HG03045 (cell line): ENCODE measurements around the gene MCM10.

ENCODE experiments used
- ATAC-seq: cut with Tn5 transposase; IDR thresholded peaks from one replicate; pipeline ENCODE4 v1.9.1; 2021; ENCODE audit warnings: mild to moderate bottlenecking, moderate library complexity; ENCODE audit not compliant: unreplicated experiment

MCM10 gene

DNA sequence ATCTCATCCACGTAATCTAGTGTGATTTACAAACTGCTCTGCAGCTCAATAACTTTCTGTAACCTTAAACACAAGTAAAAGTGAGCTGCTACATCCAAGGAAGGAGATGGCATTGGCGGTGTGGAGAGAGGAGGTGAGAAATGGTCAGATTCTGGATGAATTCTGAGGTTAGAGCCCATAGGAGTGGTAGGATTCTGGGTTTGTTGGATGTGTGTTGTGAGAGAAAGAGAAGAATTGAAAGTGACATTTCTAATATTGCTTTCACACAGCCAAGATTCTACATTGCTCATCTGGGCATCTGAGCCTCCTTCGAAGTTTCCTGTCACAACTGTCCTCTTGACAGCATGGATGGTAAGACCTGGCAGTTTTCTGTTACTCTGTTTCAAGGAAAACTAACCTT is 2.5 kb downstream of the MCM10 start:
- no peak for ATAC-seq

GRCh38 chr10:13165177-13165576 is 3.8 kb downstream of the MCM10 start:
- no peak for ATAC-seq

DNA sequence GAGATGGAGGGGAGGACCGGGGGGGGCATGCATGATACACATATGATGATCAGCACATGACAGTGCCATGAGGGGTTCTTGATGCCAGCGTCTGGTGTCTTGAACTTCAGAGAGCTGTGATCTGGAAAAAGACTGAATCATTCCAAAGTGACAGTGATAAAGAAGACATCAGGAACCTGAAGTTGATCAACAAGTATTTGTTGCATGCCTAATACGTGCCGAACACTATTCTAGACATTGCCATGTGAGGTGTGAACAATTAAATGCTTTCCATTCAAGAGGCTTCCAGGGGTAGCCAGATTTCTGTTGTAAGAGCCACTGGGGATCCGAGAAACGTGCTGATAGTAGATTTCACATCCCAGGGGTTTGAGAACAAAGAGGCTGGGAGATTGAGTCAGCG is 6.2 kb downstream of the MCM10 start:
- ATAC-seq = no peak

DNA sequence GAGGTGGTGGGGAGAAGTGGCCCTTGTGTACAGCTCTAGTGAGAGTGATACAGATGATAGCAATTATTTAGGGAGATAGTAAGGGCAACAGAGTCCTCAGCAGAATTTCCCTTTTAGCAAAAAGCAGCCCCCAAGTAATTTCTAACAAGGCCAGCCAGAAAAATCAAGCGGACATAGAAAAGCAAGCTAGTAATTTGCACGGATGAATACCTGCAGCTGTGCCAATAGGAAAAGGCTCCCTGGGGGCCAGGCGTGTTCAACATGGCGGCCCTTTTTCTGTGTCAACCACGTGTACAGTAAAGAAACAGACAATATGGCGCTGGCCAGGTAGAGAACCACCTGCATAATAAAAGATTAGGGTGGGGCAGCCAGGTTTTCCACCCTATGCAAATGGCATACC is 7.4 kb downstream of the MCM10 start:
- no peak for ATAC-seq

- ATAC-seq = no peak
Observed at GRCh38 chr10:13173616-13174015, 12.3 kb downstream of the MCM10 start.

DNA sequence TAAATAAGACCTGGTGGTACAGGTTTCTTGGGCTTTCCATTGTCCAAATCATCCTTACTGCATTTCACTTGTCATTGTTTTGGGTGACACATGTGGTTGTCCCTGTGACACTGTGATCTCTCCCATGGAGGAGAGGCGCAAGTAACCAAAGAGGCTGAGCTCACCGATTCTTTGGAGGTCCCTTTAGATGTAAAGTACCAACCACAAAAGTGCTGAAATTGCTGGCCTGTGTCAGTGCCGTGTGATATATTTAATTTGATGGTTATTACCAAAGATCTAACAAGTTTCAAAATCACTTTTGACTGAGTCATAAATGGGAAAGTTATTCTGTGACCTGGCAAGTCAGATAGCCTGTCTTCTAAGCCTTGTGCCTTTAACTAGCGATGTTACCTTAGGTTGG is 19.4 kb downstream of the MCM10 start:
- ATAC-seq = no peak

GRCh38 chr10:13182424-13182823 is 21.1 kb downstream of the MCM10 start:
- ATAC-seq = no peak

- ATAC-seq = no peak
Observed at GRCh38 chr10:13183625-13184024, 22.3 kb downstream of the MCM10 start.

DNA sequence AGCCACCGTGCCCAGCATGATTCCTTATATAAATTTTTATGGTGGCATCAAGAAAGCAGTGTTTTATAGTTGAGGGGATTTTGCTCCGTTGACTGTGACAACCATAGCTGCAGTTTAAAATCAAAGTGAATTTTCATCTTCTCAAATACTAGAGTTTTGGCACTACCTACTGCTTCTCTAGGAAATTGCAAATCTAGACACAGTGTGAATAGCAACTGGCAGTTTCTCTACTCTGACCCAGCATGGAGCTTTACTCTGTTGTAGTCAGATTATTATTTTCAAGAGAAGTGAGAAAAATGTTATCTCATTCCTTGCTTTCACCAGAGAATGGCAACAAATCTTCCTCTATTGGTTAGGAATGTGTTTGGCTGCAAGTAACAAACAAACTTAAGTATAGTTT is 22.9 kb downstream of the MCM10 start:
- no peak for ATAC-seq

- no peak for ATAC-seq
Observed at GRCh38 chr10:13184730-13185514, 23.6 kb downstream of the MCM10 start.

GRCh38 chr10:13187135-13187534 is 25.8 kb downstream of the MCM10 start:
- ATAC-seq = no peak

GRCh38 chr10:13188593-13188992 is 27.2 kb downstream of the MCM10 start:
- no peak for ATAC-seq

- no peak for ATAC-seq
Observed at GRCh38 chr10:13189961-13190360, 28.6 kb downstream of the MCM10 start.

DNA sequence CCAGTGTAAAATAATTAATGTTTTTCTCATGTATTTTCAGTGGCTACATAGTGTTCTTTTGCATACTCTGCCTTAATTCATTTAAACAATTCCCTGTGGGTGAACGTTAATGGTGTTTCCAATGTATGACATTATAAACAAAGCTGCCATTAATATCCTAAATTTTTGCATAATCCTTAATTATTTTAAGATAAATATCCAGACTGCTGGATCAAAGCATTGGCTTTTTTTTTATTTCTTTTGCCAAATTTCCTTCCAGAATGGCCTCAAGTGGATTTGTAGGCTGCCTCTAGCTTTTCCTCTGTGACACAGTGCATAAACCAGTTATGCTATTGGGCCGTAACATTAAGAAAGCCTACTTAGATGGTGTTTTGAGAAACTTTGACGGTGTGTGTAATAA is 29.5 kb downstream of the MCM10 start:
- no peak for ATAC-seq

GRCh38 chr10:13191362-13191761 is 30.0 kb downstream of the MCM10 start:
- no peak for ATAC-seq

- no peak for ATAC-seq
Observed at GRCh38 chr10:13193637-13194036, 32.3 kb downstream of the MCM10 start.

DNA sequence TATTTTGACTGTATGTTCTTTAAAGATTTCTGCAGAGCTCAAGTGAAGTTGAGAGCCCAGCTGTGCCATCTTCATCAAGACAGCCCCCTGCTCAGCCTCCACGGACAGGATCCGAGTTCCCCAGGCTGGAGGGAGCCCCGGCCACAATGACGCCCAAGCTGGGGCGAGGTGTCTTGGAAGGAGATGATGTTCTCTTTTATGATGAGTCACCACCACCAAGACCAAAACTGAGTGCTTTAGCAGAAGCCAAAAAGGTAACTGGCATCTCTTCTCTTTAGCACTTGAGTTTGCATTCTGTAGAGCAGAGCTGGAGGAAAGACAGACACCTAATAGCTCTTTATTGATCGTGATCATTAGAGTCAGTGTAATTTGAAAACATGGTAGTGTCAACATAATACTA is 33.7 kb downstream of the MCM10 start:
- ATAC-seq = no peak

- no peak for ATAC-seq
Observed at GRCh38 chr10:13201132-13201531, 39.8 kb downstream of the MCM10 start.

DNA sequence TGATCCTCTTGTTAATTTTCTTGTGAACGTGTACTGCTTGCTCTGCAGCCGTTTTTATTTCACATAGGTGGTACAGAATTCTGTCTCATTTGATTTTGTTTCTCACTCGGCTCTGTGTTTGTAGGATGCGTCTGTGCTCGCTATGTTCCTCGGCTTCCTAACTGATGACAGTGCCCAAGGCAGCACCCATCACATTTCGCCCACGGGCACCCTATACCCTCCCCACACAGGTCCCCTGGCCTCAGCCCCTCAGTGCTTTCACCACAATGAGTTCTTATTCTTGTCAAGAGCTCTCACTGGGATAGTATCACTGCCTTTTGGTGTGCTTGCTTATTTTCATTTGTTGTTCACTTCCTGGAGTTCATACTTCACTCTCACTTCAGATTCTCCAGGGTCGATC is 44.7 kb downstream of the MCM10 start:
- ATAC-seq = no peak

GRCh38 chr10:13206546-13207443 is 45.4 kb downstream of the MCM10 start:
- ATAC-seq = no peak

DNA sequence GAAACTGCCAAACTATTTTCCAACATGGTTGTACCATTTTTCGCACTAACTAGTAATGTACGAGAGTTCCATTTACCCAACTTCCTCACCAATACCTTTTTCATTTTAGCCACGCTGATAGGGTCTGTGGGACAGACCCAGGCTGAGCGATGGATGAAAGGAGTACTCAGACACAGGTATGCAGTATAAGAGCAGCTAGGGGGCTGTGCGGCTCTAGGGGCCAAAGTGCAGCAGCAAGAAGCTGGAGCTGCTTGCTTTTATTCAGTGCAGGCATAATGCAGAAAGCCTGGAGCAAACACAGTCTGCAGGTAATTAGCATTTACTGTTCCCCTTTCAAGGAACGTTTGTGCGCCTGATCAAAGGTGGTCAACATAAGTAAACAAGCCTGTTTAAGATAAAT is 51.8 kb downstream of the MCM10 start:
- ATAC-seq = no peak

DNA sequence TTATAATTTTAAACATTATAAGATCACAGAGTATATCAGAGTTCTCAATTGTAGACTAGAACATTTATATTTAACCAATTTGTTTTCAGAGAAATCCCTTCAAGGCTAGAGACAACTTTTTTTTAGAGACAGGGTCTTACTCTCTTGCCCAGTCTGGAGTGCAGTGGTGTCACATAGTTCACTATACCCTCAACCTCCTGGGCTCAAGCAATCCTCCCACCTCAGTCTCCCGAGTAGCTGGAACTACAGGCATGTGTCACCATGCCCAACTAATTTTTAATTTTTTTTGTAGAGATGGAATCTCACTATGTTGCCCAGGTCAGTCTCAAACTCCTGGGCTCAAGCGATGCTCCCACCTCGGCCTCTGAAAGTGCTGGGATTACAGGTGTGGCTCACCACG is 57.5 kb downstream of the MCM10 start:
- no peak for ATAC-seq
